H1 (cell line): ENCODE results near the gene MEP1B. TPM values are rescaled to one million over a fixed set of nuclear protein-coding genes. Genes with fewer than 3 reads are reported as not detected.
"Not testable (repeated sequence)": the region's sequence is repeated elsewhere in the genome, so short reads cannot be mapped to it uniquely, and the experiment has no call there.

Experiments
- CTCF ChIA-PET: fragments of 300-600 bp; sonication (Branson Sonifier 250); formaldehyde crosslinking; loops from one replicate; lab custom pipeline; 2021; ENCODE audit not compliant: partially characterized antibody; lab: Charles Lee
- POLR2A ChIA-PET: fragments of 300-600 bp; sonication (Branson Sonifier 250); formaldehyde crosslinking; loops from one replicate; lab custom pipeline; 2021; ENCODE audit warnings: inconsistent platforms; ENCODE audit not compliant: partially characterized antibody; lab: Charles Lee
- DNase-seq, 2 experiments: peaks; one replicate each; pipeline versions ENCODE4 v3.0.0 to v3.0.0-alpha.2; 2010 to 2022; ENCODE audit warnings: low spot score in 2 of 2, low read depth in 1 of 2, mixed read lengths in 1 of 2
- FAIRE-seq: peaks from 2 replicates; lab custom pipeline; 2011; peaks lifted over from hg19 to GRCh38; lab: Jason Lieb, UNC
- H2AFZ ChIP-seq: 2 replicates; pipeline ENCODE4 v1.8.1; 2012; ENCODE audit warnings: low read length, inconsistent platforms
- H2AK5ac ChIP-seq: 2 replicates; pipeline ENCODE4 v1.6.1; 2013; ENCODE audit warnings: low read depth, low read length
- H2BK120ac ChIP-seq: replicated peaks from 2 replicates; pipeline ENCODE3; 2013; ENCODE audit warnings: low read depth, low read length, inconsistent platforms
- H2BK12ac ChIP-seq: 2 replicates; pipeline ENCODE4 v1.6.1; 2013; ENCODE audit warnings: low read depth, low read length
- H2BK15ac ChIP-seq: 2 replicates; pipeline ENCODE4 v1.6.1; 2013; ENCODE audit warnings: low read length
- H2BK20ac ChIP-seq: 2 replicates; pipeline ENCODE4 v1.6.1; 2013; ENCODE audit warnings: low read length
- H2BK5ac ChIP-seq: 2 replicates; pipeline ENCODE4 v1.6.1; 2013; ENCODE audit warnings: low read depth, low read length
- H3K14ac ChIP-seq: 2 replicates; pipeline ENCODE4 v1.6.1; 2013; ENCODE audit warnings: inconsistent platforms; ENCODE audit not compliant: insufficient read length
- H3K18ac ChIP-seq: 2 replicates; pipeline ENCODE4 v1.6.1; 2013; ENCODE audit warnings: low read length; ENCODE audit errors: extremely low read depth
- H3K23ac ChIP-seq: 2 replicates; pipeline ENCODE4 v1.6.1; 2013; ENCODE audit warnings: inconsistent platforms; ENCODE audit not compliant: insufficient read length
- H3K23me2 ChIP-seq: 2 replicates; pipeline ENCODE4 v1.6.1; 2013; ENCODE audit warnings: low read depth, low read length
- H3K27ac ChIP-seq: 2 replicates; pipeline ENCODE4 v1.6.1; 2011; ENCODE audit warnings: low read depth, low read length, inconsistent platforms
- H3K27me3 ChIP-seq, 4 experiments: replicated peaks in 1 of 4; 1 replicate in 1 of 4; 2 replicates in 3 of 4; pipeline versions ENCODE4 v1.6.1 to v1.8.1; 2011 to 2013; ENCODE audit warnings: low read length in 3 of 4, mild to moderate bottlenecking in 3 of 4, inconsistent platforms in 2 of 4, mixed read lengths in 2 of 4, moderate library complexity in 1 of 4; ENCODE audit not compliant: control insufficient read depth in 3 of 4, insufficient read depth in 3 of 4; ENCODE audit errors: extremely low read depth in 1 of 4
- H3K36me3 ChIP-seq, 4 experiments: 2 replicates each; pipeline versions ENCODE4 v1.6.1 to v1.8.1; 2011 to 2013; ENCODE audit warnings: mild to moderate bottlenecking in 4 of 4, low read length in 3 of 4, moderate library complexity in 2 of 4, control low read depth in 1 of 4, inconsistent platforms in 1 of 4; ENCODE audit not compliant: insufficient read depth in 4 of 4, control insufficient read depth in 2 of 4
- H3K4ac ChIP-seq: replicated peaks from 2 replicates; pipeline ENCODE3; 2013; ENCODE audit warnings: low read length, low read depth, mixed read lengths, inconsistent platforms; ENCODE audit not compliant: insufficient read length
- H3K4me1 ChIP-seq, 4 experiments: replicated peaks in 1 of 4; 1 replicate in 1 of 4; 2 replicates in 3 of 4; pipeline versions ENCODE4 v1.6.1 to v1.8.1; 2011 to 2013; ENCODE audit warnings: low read length in 3 of 4, inconsistent platforms in 2 of 4, mixed read lengths in 1 of 4; ENCODE audit not compliant: insufficient read depth in 4 of 4, control insufficient read depth in 3 of 4
- H3K4me2 ChIP-seq, 2 experiments: 2 replicates each; pipeline versions ENCODE4 v1.6.1 to v1.8.1; 2011 to 2013; ENCODE audit warnings: low read depth in 2 of 2, low read length in 2 of 2, control low read depth in 1 of 2, inconsistent platforms in 1 of 2, mild to moderate bottlenecking in 1 of 2; ENCODE audit not compliant: insufficient read depth in 1 of 2
- H3K4me3 ChIP-seq, 4 experiments: fragments of 200-600, 300-600 bp in 1 of 4; sonication (generic), shearing (Covaris generic), sonication (Bioruptor Twin) in 1 of 4; 2 replicates each; pipeline versions ENCODE4 v1.5.1 to v1.8.1; 2011 to 2016; ENCODE audit warnings: low read length in 4 of 4, low read depth in 3 of 4, control low read depth in 2 of 4, inconsistent platforms in 2 of 4, mild to moderate bottlenecking in 2 of 4, mixed read lengths in 1 of 4, moderate library complexity in 1 of 4; ENCODE audit not compliant: insufficient read depth in 2 of 4; ENCODE audit errors: extremely low read depth in 1 of 4
- H3K56ac ChIP-seq: replicated peaks from 2 replicates; pipeline ENCODE3; 2013; ENCODE audit warnings: low read depth, mild to moderate bottlenecking, mixed read lengths, low read length, inconsistent platforms; ENCODE audit not compliant: insufficient read length
- H3K79me1 ChIP-seq: 2 replicates; pipeline ENCODE4 v1.6.1; 2013; ENCODE audit warnings: low read depth, low read length, control low read depth
- H3K79me2 ChIP-seq, 2 experiments: 2 replicates each; pipeline versions ENCODE4 v1.6.1 to v1.8.1; 2012 to 2013; ENCODE audit warnings: low read length in 2 of 2, mild to moderate bottlenecking in 2 of 2, inconsistent platforms in 1 of 2; ENCODE audit not compliant: insufficient read depth in 2 of 2, control insufficient read depth in 1 of 2
- H3K9ac ChIP-seq, 4 experiments: replicated peaks in 1 of 4; 1 replicate in 1 of 4; 2 replicates in 3 of 4; pipeline versions ENCODE4 v1.6.1 to v1.8.1; 2011 to 2013; ENCODE audit warnings: low read depth in 3 of 4, low read length in 3 of 4, control low read depth in 2 of 4, mild to moderate bottlenecking in 2 of 4, moderate library complexity in 2 of 4, inconsistent platforms in 1 of 4; ENCODE audit errors: extremely low read depth in 1 of 4
- H3K9me3 ChIP-seq, 2 experiments: 2 replicates each; pipeline versions ENCODE4 v1.6.1 to v1.8.1; 2012 to 2013; ENCODE audit warnings: mild to moderate bottlenecking in 2 of 2, moderate library complexity in 2 of 2, control low read depth in 1 of 2, inconsistent platforms in 1 of 2, low read depth in 1 of 2, low read length in 1 of 2, mixed read lengths in 1 of 2; ENCODE audit not compliant: insufficient read depth in 2 of 2
- H4K20me1 ChIP-seq, 2 experiments: replicated peaks in 1 of 2; 2 replicates each; pipeline versions ENCODE3 to v1.8.1; 2011 to 2013; ENCODE audit warnings: inconsistent platforms in 2 of 2, low read length in 2 of 2, mild to moderate bottlenecking in 1 of 2; ENCODE audit not compliant: insufficient read depth in 2 of 2, control insufficient read depth in 1 of 2
- H4K5ac ChIP-seq: 2 replicates; pipeline ENCODE4 v1.6.1; 2013; ENCODE audit warnings: low read length, low read depth, mixed read lengths, inconsistent platforms; ENCODE audit not compliant: insufficient read length
- H4K8ac ChIP-seq: 2 replicates; pipeline ENCODE4 v1.8.0; 2013; ENCODE audit warnings: mild to moderate bottlenecking, moderate library complexity, low read length, inconsistent platforms; ENCODE audit not compliant: insufficient read depth; ENCODE audit errors: extremely low read depth
- H4K91ac ChIP-seq: replicated peaks from 2 replicates; pipeline ENCODE3; 2013; ENCODE audit warnings: low read length, mixed read lengths, inconsistent platforms; ENCODE audit not compliant: insufficient read length
- WGBS, 2 experiments: shearing (Covaris generic) in 1 of 2; methylation state at CpG; one replicate each; pipeline versions ENCODE4 v1.1.6 to v1.1.7; 2013 to 2015; ENCODE audit warnings: low lambda C conversion rate in 2 of 2, mixed read lengths in 2 of 2, inconsistent platforms in 1 of 2, low coverage in 1 of 2, missing lambda C conversion rate in 1 of 2; ENCODE audit not compliant: insufficient replicate concordance in 2 of 2, insufficient coverage in 1 of 2, insufficient read length in 1 of 2; ENCODE audit errors: extremely low coverage in 1 of 2, missing lambda C conversion rate in 1 of 2; 5-methylcytosine and 5-hydroxymethylcytosine counted together
- polyA plus RNA-seq, 7 experiments: library from polyadenylated mRNA; depleted of rRNA in 3 of 7; stranded (reverse) in 5 of 7; unstranded in 2 of 7; fragments of >200 nt in 5 of 7; fragments of 200-250 nt in 2 of 7; gene quantifications; 1 replicate in 5 of 7; 2 replicates in 1 of 7; 4 replicates in 1 of 7; pipeline versions ENCODE4 v1.2.1 to v1.2.3, GENCODE V29; 2011 to 2013; ENCODE audit warnings: missing spikeins in 2 of 7, mixed read lengths in 2 of 7
- total RNA-seq: library from RNA; stranded (reverse); fragmentation: NEBNext Ultra II Directional; extraction: Animal tissue kit (Norgen Biotek cat#: 25700); gene quantifications from 2 replicates; pipeline ENCODE4 v1.2.1, GENCODE V29; 2021

MEP1B gene
- total and polyA plus RNA-seq, 2 of the 8 experiments (the other 6 are each of a cell fraction or from before 2014, with no cell fraction given) = not detected

DNA sequence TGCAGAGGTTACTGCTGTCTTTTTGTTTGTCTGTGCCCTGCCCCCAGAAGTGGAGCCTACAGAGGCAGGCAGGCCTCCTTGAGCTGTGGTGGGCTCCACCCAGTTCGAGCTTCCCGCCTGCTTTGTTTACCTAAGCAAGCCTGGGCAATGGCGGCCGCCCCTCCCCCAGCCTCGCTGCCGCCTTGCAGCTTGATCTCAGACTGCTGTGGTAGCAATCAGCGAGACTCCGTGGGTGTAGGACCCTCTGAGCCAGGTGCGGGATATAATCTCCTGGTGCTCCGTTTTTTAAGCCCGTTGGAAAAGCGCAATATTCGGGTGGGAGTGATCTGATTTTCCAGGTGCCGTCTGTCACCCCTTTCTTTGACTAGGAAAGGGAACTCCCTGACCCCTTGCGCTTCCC is 43.5 kb downstream of the MEP1B start:
- H4K91ac ChIP-seq, H3K9ac ChIP-seq, H3K4me1 ChIP-seq, H4K5ac ChIP-seq, DNase-seq, H3K14ac ChIP-seq, H2AK5ac ChIP-seq, H3K36me3 ChIP-seq, H4K20me1 ChIP-seq, H2BK20ac ChIP-seq, H3K18ac ChIP-seq, H2BK12ac ChIP-seq, H3K79me2 ChIP-seq, H3K56ac ChIP-seq, H3K23ac ChIP-seq, H3K79me1 ChIP-seq, H2BK5ac ChIP-seq, H3K4ac ChIP-seq, H2BK15ac ChIP-seq, H3K23me2 ChIP-seq, H3K27ac ChIP-seq, H3K4me3 ChIP-seq, H3K27me3 ChIP-seq, H4K8ac ChIP-seq, CTCF ChIA-PET, FAIRE-seq, H2AFZ ChIP-seq, H3K4me2 ChIP-seq, H2BK120ac ChIP-seq, POLR2A ChIA-PET: not testable (repeated sequence)
- 100% methylated on average over 7 of the region's 15 CpGs; no CpG with 5 or more reads in 1 of the 2 experiments for WGBS, 2 experiments
- peaks cover 4 to 13% of the 10 kb centered on the region in 2 experiments; a peak in 3 of 4 replicates for H3K9me3 ChIP-seq
